Lung microvascular endothelial cell (primary cell): ENCODE results near the gene LPXN. TPM values are rescaled to one million over a fixed set of nuclear protein-coding genes. Genes with fewer than 3 reads are reported as not detected.
A peak's percentile ranks its signal among the peaks of the same experiment; 100 is the strongest.

ENCODE experiments used
- DNase-seq, 2 donors: peaks; one replicate each; pipeline versions ENCODE4 v3.0.0 to v3.0.0-alpha.2; 2010; ENCODE audit warnings: low read depth in 2 of 2
- total RNA-seq: library from RNA; depleted of rRNA; stranded (reverse); fragments of >200 nt; gene quantifications from 2 replicates; pipeline ENCODE4 v1.2.1, GENCODE V29; 2014

The LPXN gene
- total RNA-seq, 1 donor from 2014 or later, result 2.0 TPM

GRCh38 chr11:58525037-58525614 is 50.5 kb downstream of the LPXN start:
- DNase-seq, result peak in 1 of 2 donors; percentile 16

GRCh38 chr11:58524232-58525036 is 51.2 kb downstream of the LPXN start:
- peak; percentile 79 to 85 for DNase-seq

GRCh38 chr11:58513747-58514367 is 61.8 kb downstream of the LPXN start:
- peak; percentile 72 to 75 for DNase-seq

GRCh38 chr11:58511636-58512035 is 64.0 kb downstream of the LPXN start:
- no peak for DNase-seq

- no peak for DNase-seq
Measured at GRCh38 chr11:58509748-58510147, 65.9 kb downstream of the LPXN start.

GRCh38 chr11:58508814-58509213 is 66.8 kb downstream of the LPXN start:
- no peak for DNase-seq

- no peak for DNase-seq
Measured at GRCh38 chr11:58508005-58508404, 67.7 kb downstream of the LPXN start, which contains the start of gene OR5B21. Gene OR5B21, minus strand, starts transcription at chr11:58508105. Its CDS starts 0 bp downstream, at chr11:58508105.

- DNase-seq, result no peak
Measured at GRCh38 chr11:58507355-58507754, 68.3 kb downstream of the LPXN start.

- no peak for DNase-seq
Measured at GRCh38 chr11:58506935-58507334, 68.7 kb downstream of the LPXN start.

GRCh38 chr11:58505849-58506248 is 69.8 kb downstream of the LPXN start:
- DNase-seq, result no peak

- no peak for DNase-seq
Measured at GRCh38 chr11:58504232-58504631, 71.4 kb downstream of the LPXN start.

- DNase-seq, result no peak
Measured at GRCh38 chr11:58503361-58503856, 72.2 kb downstream of the LPXN start.

- DNase-seq, result no peak
Measured at GRCh38 chr11:58502004-58502403, 73.7 kb downstream of the LPXN start.

- DNase-seq, result peak in 1 of 2 donors; percentile 35
Measured at GRCh38 chr11:58498464-58498863, 77.2 kb downstream of the LPXN start.

GRCh38 chr11:58497951-58498350 is 77.7 kb downstream of the LPXN start:
- no peak for DNase-seq

- DNase-seq, result no peak
Measured at GRCh38 chr11:58495906-58496305, 79.8 kb downstream of the LPXN start.

- no peak for DNase-seq
Measured at GRCh38 chr11:58494101-58494500, 81.6 kb downstream of the LPXN start.

- peak in 1 of 2 donors; percentile 10 for DNase-seq
Measured at GRCh38 chr11:58493676-58494075, 82.0 kb downstream of the LPXN start.

- no peak for DNase-seq
Measured at GRCh38 chr11:58490827-58491226, 84.8 kb downstream of the LPXN start.

- DNase-seq, result no peak
Measured at GRCh38 chr11:58487170-58487569, 88.5 kb downstream of the LPXN start.

GRCh38 chr11:58485961-58486360 is 89.7 kb downstream of the LPXN start:
- no peak for DNase-seq
